HG03378 (cell line): Measurements from ENCODE around the gene IMMP2L.
A peak's percentile ranks its signal among the peaks of the same experiment; 100 is the strongest.

ENCODE experiments used
- ATAC-seq: cut with Tn5 transposase; IDR thresholded peaks from one replicate; pipeline ENCODE4 v1.9.1; 2021; ENCODE audit warnings: mild to moderate bottlenecking, moderate library complexity; ENCODE audit not compliant: unreplicated experiment

The IMMP2L gene

GRCh38 chr7:110850224-110850623 is 712.1 kb downstream of the IMMP2L start:
- ATAC-seq = no peak

- no peak for ATAC-seq
These were observed 719.5 kb downstream of the IMMP2L start for GRCh38 chr7:110842796-110843195.

GRCh38 chr7:110841840-110842545 is 720.3 kb downstream of the IMMP2L start:
- ATAC-seq = no peak

GRCh38 chr7:110839866-110840265 is 722.4 kb downstream of the IMMP2L start:
- no peak for ATAC-seq

GRCh38 chr7:110835849-110836248 is 726.4 kb downstream of the IMMP2L start:
- no peak for ATAC-seq

GRCh38 chr7:110835218-110835617 is 727.1 kb downstream of the IMMP2L start:
- no peak for ATAC-seq

GRCh38 chr7:110831419-110831818 is 730.9 kb downstream of the IMMP2L start:
- ATAC-seq = no peak

GRCh38 chr7:110830778-110831177 is 731.5 kb downstream of the IMMP2L start:
- ATAC-seq = no peak

- no peak for ATAC-seq
These were observed 734.4 kb downstream of the IMMP2L start for GRCh38 chr7:110827936-110828335.

- ATAC-seq = no peak
These were observed 734.9 kb downstream of the IMMP2L start for GRCh38 chr7:110827287-110827855.

- no peak for ATAC-seq
These were observed 748.3 kb downstream of the IMMP2L start for GRCh38 chr7:110813986-110814385.

GRCh38 chr7:110809832-110810231 is 752.5 kb downstream of the IMMP2L start:
- ATAC-seq = no peak

GRCh38 chr7:110808361-110808760 is 753.9 kb downstream of the IMMP2L start:
- ATAC-seq = no peak

GRCh38 chr7:110804501-110804900 is 757.8 kb downstream of the IMMP2L start:
- no peak for ATAC-seq

GRCh38 chr7:110803602-110804143 is 758.6 kb downstream of the IMMP2L start:
- ATAC-seq = no peak

- ATAC-seq = peak; percentile 94
These were observed 760.8 kb downstream of the IMMP2L start for GRCh38 chr7:110801502-110801901.

- ATAC-seq = peak; percentile 58
These were observed 761.3 kb downstream of the IMMP2L start for GRCh38 chr7:110800984-110801383.

- no peak for ATAC-seq
These were observed 764.6 kb downstream of the IMMP2L start for GRCh38 chr7:110797656-110798055.

- no peak for ATAC-seq
These were observed 771.3 kb downstream of the IMMP2L start for GRCh38 chr7:110790992-110791391.

- no peak for ATAC-seq
These were observed 775.8 kb downstream of the IMMP2L start for GRCh38 chr7:110786328-110786965.

GRCh38 chr7:110784749-110785148 is 777.5 kb downstream of the IMMP2L start:
- ATAC-seq = no peak

- no peak for ATAC-seq
These were observed 781.6 kb downstream of the IMMP2L start for GRCh38 chr7:110780712-110781111.
